Measurements from ENCODE around the gene CDYL2.

DNA sequence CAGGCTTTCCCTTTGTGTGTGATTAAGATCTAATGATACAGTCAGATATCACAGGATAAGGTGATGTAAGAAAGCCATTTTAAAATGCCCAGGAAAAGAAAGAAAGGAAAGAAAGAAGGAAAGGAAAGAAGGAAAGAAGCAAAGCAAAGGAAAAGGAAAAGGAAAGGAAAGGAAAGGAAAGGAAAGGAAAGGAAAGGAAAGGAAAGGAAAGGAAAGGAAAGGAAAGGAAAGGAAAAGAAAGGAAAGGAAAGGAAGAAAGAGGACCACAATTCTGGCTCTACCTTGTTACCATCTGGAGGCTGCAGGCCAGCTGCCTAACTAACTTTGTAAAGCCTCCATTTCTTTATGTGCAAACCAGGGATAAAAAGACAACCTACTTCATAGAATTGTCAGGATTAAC, 132.0 kb downstream of the CDYL2 start:
- TF ChIP-seq, protein P1, sequence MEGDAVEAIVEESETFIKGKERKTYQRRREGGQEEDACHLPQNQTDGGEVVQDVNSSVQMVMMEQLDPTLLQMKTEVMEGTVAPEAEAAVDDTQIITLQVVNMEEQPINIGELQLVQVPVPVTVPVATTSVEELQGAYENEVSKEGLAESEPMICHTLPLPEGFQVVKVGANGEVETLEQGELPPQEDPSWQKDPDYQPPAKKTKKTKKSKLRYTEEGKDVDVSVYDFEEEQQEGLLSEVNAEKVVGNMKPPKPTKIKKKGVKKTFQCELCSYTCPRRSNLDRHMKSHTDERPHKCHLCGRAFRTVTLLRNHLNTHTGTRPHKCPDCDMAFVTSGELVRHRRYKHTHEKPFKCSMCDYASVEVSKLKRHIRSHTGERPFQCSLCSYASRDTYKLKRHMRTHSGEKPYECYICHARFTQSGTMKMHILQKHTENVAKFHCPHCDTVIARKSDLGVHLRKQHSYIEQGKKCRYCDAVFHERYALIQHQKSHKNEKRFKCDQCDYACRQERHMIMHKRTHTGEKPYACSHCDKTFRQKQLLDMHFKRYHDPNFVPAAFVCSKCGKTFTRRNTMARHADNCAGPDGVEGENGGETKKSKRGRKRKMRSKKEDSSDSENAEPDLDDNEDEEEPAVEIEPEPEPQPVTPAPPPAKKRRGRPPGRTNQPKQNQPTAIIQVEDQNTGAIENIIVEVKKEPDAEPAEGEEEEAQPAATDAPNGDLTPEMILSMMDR (conservative IDR thresholded peaks at IDR 0.05), result no peak
- TF ChIP-seq ZFX (IDR thresholded peaks at IDR 0.05), result no peak

Measured in C4-2B (cell line).